Measurements from ENCODE around the gene NPDC1. TPM values are rescaled to one million over a fixed set of nuclear protein-coding genes. Genes with fewer than 3 reads are reported as not detected.

The NPDC1 gene
- total RNA-seq, 2 experiments from 2014 or later, result 14.2 to 15.9 TPM

DNA sequence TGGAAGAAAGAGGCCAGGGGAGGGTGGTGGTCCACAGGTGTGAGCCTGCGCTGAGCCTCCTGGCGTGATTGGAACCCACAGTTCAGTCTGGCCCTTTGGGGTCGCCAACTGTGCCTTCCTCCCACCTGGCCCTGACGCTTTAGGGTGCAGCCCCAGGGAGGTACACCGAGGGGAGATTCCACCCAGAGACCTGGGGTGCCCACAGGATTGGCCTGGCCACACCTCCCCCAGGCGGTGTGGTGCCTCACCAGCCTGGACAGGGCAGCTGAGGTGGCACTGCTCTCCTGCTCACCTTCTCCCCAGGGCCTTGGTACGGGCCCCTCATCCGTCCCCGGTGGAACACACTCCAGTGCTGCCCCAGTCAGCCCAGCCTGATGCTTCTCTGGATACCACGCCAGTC, 48.6 kb downstream of the NPDC1 start:
- H3K27ac Mint-ChIP-seq, result no peak overlapping the region

DNA sequence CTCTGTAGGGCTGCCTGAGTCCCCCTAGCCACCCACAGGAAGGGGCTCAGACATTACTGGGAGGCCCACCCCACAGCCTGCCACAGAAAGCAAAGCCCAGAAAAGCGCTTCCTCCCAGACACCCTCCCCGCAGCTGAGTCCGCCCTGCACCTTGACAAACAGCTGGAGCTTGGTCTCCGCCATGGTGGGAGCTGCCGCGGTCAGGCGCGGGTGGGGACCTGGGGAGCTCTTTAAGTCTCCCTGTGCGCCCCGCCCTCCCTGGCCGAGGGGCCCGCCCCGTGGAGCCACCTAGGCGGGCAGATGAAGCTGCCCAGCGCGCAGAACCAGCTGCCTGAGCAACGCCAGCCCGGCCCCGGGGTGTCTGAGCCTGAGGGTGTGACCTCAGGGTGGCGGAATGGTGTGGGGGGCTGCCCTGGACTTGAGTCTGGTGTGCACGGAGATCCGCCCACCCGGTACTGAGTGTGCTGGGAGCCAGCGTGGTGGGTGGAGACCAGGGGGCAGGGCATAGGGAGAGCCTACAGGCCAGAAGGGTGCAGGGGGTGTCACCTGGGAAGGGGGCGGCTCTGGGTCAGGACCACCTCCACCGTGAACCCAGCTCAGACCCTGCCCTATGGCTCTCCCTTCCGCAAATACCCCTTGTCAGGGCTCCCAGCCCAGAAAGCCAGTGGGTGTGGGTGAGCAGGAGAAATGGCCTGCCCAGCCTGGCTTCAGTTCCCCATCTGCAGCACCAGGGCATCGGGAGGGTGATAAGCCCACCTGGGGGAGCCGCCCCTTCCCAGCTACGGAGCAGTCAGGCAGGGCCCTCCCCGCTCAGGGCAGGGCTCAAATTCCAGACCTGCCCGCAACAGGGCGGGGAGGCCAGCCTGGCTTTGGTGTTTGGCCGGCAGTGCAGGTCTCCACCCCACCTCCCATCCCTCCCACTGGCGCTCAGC, 49.4 kb downstream of the NPDC1 start, which contains the start of gene CLIC3:
Gene CLIC3 (minus strand): TSS at position 208 of the 932 bp plus-strand sequence. CDS start 25 bp downstream, at position 183.
- Mint-ChIP-seq H3K36me3 (ENCODE audit: low read depth) (peaks cover 9% of the 10 kb centered on the region), H3K9me3 (no peaks in the 10 kb centered on the region), H3K27ac (no peak within 1 kb of the TSS), H3K4me3 (no peak within 1 kb of the TSS), H3K4me1 (ENCODE audit: low read depth) (peaks cover 21% of the 10 kb centered on the region), H3K27me3 (ENCODE audit: low read depth) (peaks cover 13% of the 10 kb centered on the region)
- intact Hi-C loops (cut with micrococcal nuclease), result no loop called here
- CTCF ChIA-PET, result interaction anchor here (0.8 to 1.6 kb wide), 2 partner anchors 33 to 50 kb away, joined by 5 to 15 read pairs; no protein-coding TSS in a partner anchor
- no peak for DNase-seq

More for the DNA sequence above, 48.6 kb downstream of the NPDC1 start:
- no peak overlapping the region for H3K4me3 Mint-ChIP-seq
- peaks cover 20% of the 10 kb centered on the region for H3K4me1 Mint-ChIP-seq (ENCODE audit: low read depth)
- peaks cover 9% of the 10 kb centered on the region for H3K36me3 Mint-ChIP-seq (ENCODE audit: low read depth)
- intact Hi-C loops (cut with micrococcal nuclease), result no loop called here
- peaks cover 13% of the 10 kb centered on the region for H3K27me3 Mint-ChIP-seq (ENCODE audit: low read depth)
- no peaks in the 10 kb centered on the region for H3K9me3 Mint-ChIP-seq
- CTCF ChIA-PET, result interaction anchor here (1.0 kb wide), 1 partner anchor 8 kb away, joined by 3 read pairs; no protein-coding TSS in a partner anchor
- no peak for DNase-seq

DNA sequence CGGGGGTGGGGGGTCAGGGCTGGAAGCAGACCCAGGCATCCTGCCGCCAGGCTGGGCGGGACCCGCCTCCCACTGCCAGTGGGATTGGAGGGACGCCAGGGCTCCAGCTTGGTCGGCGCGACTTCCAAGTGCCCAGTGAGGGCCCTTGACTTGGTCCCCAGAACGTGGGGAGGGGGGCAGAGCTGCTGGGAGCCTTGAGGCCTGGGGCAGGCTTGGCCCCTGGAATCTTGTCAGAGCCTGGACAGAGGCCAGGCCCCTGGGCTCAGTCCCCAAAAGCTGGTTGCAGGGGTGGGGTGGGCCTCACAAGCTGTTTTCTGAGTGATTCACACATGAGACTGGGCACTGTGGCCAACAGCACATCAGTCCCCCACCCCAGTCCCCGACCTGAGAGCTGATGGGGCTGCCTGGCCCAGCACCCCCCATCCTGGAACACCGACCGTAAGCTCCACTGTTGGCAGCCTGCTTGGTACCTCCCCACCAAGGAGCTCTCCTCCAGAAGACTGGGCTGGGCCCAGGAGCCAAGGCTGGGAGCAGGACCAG, 50.1 kb downstream of the NPDC1 start:
- Mint-ChIP-seq H3K27me3 (ENCODE audit: low read depth) (peaks cover 13% of the 10 kb centered on the region), H3K4me1 (ENCODE audit: low read depth) (peaks cover 25% of the 10 kb centered on the region), H3K9me3 (no peaks in the 10 kb centered on the region), H3K27ac (no peak overlapping the region), H3K36me3 (ENCODE audit: low read depth) (peaks cover 9% of the 10 kb centered on the region), H3K4me3 (no peak overlapping the region)
- CTCF ChIA-PET, result interaction anchor here (0.5 to 1.6 kb wide), 4 partner anchors 34 to 295 kb away, joined by 3 to 15 read pairs (median 4); no protein-coding TSS in a partner anchor
- intact Hi-C loops (cut with micrococcal nuclease), result no loop called here
- no peak for DNase-seq

GRCh38 chr9:136995362-136995761, 50.6 kb downstream of the NPDC1 start:
- Mint-ChIP-seq H3K9me3 (no peaks in the 10 kb centered on the region), H3K27ac (no peak overlapping the region)

GRCh38 chr9:136994888-136995230, 51.1 kb downstream of the NPDC1 start:
- no peak for DNase-seq
- Mint-ChIP-seq H3K9me3 (no peaks in the 10 kb centered on the region), H3K36me3 (ENCODE audit: low read depth) (peaks cover 9% of the 10 kb centered on the region), H3K27me3 (ENCODE audit: low read depth) (peaks cover 13% of the 10 kb centered on the region), H3K4me3 (no peak overlapping the region), H3K4me1 (ENCODE audit: low read depth) (peaks cover 21% of the 10 kb centered on the region), H3K27ac (no peak overlapping the region)
- CTCF ChIA-PET, result no interaction called here
- intact Hi-C loops (cut with micrococcal nuclease), result loop anchor here (5.0 kb wide), 1 partner anchor 93 kb away; no protein-coding TSS in a partner anchor

More at GRCh38 chr9:136995362-136995761, 50.6 kb downstream of the NPDC1 start:
- Mint-ChIP-seq H3K27me3 (ENCODE audit: low read depth) (peaks cover 13% of the 10 kb centered on the region), H3K4me1 (ENCODE audit: low read depth) (peaks cover 25% of the 10 kb centered on the region), H3K4me3 (no peak overlapping the region), H3K36me3 (ENCODE audit: low read depth) (peaks cover 9% of the 10 kb centered on the region)
- no peak for DNase-seq
- CTCF ChIA-PET, result interaction anchor here (0.5 to 1.6 kb wide), 4 partner anchors 34 to 294 kb away, joined by 3 to 15 read pairs (median 4); no protein-coding TSS in a partner anchor
- intact Hi-C loops (cut with micrococcal nuclease), result no loop called here

- H3K27me3 Mint-ChIP-seq (ENCODE audit: low read depth), result peaks cover 13% of the 10 kb centered on the region
- no peaks in the 10 kb centered on the region for H3K9me3 Mint-ChIP-seq
- peaks cover 21% of the 10 kb centered on the region for H3K4me1 Mint-ChIP-seq (ENCODE audit: low read depth)
- DNase-seq, result no peak
- peaks cover 9% of the 10 kb centered on the region for H3K36me3 Mint-ChIP-seq (ENCODE audit: low read depth)
- CTCF ChIA-PET, result interaction anchor here (0.7 to 2.8 kb wide), 3 partner anchors 35 to 52 kb away, joined by 3 to 13 read pairs (median 3); partner anchors contain the start of genes ABCA2 and C8G
- H3K27ac Mint-ChIP-seq, result no peak overlapping the region
- peak overlapping the region; percentile 83 for H3K4me3 Mint-ChIP-seq
- intact Hi-C loops (cut with micrococcal nuclease), result loop anchor here (5.0 kb wide), 1 partner anchor 92 kb away; no protein-coding TSS in a partner anchor
Measured at GRCh38 chr9:136994180-136994887, 51.6 kb downstream of the NPDC1 start.

DNA sequence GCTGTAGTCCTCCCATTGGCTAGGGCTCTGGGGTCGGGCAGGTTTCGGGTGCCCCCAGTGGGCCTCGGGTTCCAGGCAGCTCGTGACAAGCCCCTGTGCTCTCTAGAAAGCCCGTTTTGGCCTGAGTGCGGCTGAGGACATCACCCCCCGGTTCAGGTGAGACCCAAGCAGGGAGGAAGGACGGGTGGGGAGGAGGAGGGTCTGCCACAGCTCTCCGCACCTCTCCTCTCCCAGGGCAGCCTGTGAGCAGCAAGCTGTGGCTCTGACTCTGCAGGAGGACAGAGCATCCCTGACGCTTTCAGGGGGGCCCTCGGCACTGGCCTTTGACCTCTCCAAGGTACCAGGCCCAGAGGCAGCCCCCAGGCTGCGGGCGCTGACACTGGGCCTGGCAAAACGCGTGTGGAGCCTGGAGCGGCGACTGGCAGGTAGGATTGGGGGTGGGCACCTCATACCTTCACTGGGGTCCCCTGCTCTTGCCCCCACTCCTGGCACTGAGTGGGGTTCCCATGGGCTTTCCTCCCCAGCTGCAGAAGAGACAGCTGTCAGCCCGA, 53.1 kb downstream of the NPDC1 start:
- H3K4me1 Mint-ChIP-seq (ENCODE audit: low read depth), result peaks cover 20% of the 10 kb centered on the region
- H3K27ac Mint-ChIP-seq, result peak overlapping the region; percentile 81
- no peaks in the 10 kb centered on the region for H3K9me3 Mint-ChIP-seq
- no peak for DNase-seq
- CTCF ChIA-PET, result interaction anchor here (0.9 to 2.8 kb wide), 5 partner anchors 10 to 215 kb away, joined by 3 to 13 read pairs (median 3); partner anchors contain the start of gene ABCA2
- peak overlapping the region; percentile 83 for H3K4me3 Mint-ChIP-seq
- peaks cover 6% of the 10 kb centered on the region for H3K27me3 Mint-ChIP-seq (ENCODE audit: low read depth)
- peaks cover 9% of the 10 kb centered on the region for H3K36me3 Mint-ChIP-seq (ENCODE audit: low read depth)
- intact Hi-C loops (cut with micrococcal nuclease), result loop anchor here (1.0 to 5.0 kb wide), 6 partner anchors 43 to 202 kb away; partner anchors contain the start of genes AJM1, RABL6, TMEM141 and TRAF2

DNA sequence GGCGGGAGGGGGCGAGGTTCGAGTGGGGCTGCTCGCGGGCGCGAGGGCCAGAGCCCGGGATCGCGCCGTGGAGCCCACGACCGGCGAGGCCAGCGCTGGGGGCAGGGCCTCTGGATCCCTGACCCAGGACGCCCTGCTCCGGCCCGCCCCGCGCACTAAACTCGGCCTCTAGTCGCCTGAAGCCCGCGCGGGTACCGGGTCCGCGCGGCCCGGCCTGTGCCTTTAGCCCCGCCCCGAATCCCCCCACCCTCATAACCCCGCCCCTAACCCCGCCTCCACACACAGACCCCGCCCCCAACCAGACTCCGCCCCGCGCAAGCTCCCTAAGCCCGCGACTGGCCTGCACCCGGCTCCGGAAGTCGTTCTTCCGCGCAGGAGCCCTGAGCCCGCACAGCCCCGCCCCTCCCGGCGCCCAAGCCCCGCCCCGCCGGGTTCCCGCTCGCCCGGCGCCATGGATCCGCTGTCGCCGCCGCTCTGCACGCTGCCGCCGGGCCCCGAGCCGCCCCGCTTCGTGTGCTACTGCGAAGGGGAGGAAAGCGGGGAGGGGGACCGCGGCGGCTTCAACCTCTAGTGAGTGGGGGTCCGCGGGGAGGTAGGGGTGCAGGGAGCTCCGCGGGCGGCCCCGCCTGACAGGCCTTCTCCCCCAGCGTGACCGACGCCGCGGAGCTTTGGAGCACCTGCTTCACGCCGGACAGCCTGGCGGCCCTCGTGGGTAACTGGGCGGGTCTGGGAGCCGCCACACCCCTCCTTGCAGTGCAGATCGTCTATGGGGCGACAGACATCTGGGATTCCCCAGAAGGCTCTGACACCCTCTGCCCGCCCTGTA, 53.8 kb downstream of the NPDC1 start, which contains the start of gene PAXX:
Gene PAXX (plus strand): TSS at position 430 of the 826 bp plus-strand sequence. CDS start 22 bp downstream, at position 452.
- Mint-ChIP-seq H3K27ac (peak within 1 kb of the TSS; percentile 81), H3K4me1 (ENCODE audit: low read depth) (peaks cover 16% of the 10 kb centered on the region), H3K9me3 (no peaks in the 10 kb centered on the region), H3K36me3 (ENCODE audit: low read depth) (peaks cover 9% of the 10 kb centered on the region), H3K27me3 (ENCODE audit: low read depth) (peaks cover under 1% of the 10 kb centered on the region), H3K4me3 (peak within 1 kb of the TSS; percentile 83)
- peak; percentile 95 for DNase-seq
- CTCF ChIA-PET, result interaction anchor here (0.9 to 2.8 kb wide), 5 partner anchors 11 to 214 kb away, joined by 3 to 13 read pairs (median 4); partner anchors contain the start of gene ABCA2
- intact Hi-C loops (cut with micrococcal nuclease), result loop anchor here (1.0 to 5.0 kb wide), 6 partner anchors 42 to 201 kb away; partner anchors contain the start of genes AJM1, RABL6, TMEM141 and TRAF2

DNA sequence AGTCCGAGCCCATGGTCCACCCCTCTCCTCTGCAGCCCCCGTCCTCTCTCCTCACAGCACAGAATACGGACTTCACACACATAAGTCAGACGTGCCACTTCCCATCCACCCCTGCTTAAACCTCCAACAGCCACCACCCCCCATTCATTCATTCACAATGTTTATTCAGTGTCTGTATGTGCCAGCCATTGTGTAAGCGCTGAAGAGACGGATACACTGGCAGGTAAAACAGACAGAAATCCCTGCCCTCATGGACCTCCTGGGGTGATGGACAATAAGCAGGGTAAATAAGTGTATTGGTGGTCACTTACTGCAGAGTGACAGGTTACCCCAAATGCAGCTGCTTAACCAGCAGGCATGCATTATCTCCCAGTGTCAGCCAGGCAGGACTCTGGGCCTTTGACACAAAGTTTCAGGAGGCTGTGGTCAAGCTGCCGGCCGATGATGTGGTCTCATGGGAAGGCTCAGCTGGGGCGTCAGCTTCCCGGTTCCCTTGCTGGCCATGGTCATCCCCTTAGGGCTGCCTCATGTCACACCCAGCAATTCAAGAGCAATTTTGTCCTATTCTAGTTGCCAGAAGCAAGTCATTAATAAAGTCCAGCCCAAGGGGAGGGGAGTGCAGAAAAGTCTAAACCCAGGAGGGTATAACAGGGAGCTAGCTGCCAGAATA, 55.6 kb downstream of the NPDC1 start:
- Mint-ChIP-seq H3K27ac (no peak overlapping the region), H3K4me1 (ENCODE audit: low read depth) (peaks cover 12% of the 10 kb centered on the region), H3K36me3 (ENCODE audit: low read depth) (peaks cover 9% of the 10 kb centered on the region), H3K9me3 (no peaks in the 10 kb centered on the region), H3K27me3 (ENCODE audit: low read depth) (peaks cover 6% of the 10 kb centered on the region), H3K4me3 (no peak overlapping the region)
- no peak for DNase-seq
- intact Hi-C loops (cut with micrococcal nuclease), result loop anchor here (5.0 kb wide), 1 partner anchor 88 kb away; no protein-coding TSS in a partner anchor
- CTCF ChIA-PET, result interaction anchor here (1.7 kb wide), 1 partner anchor 45 kb away, joined by 6 read pairs; no protein-coding TSS in a partner anchor
